SK-N-SH treated with all-trans-retinoic acid at 6 μM for 48 hours (cell line): ENCODE data around the gene FCHSD2.

Experiments used
- ATAC-seq: fragments of 200-7000 bp; cut with Tn5 transposase; 3 replicates; pipeline ENCODE4 v1.9.1; 2020; ENCODE audit warnings: mild to moderate bottlenecking, moderate library complexity
- ARNTL ChIP-seq: fragments of 450-650 bp; formaldehyde crosslinking; IDR thresholded peaks from 2 replicates; pipeline ENCODE4 v1.5.0; 2020; ENCODE audit warnings: low read depth, mild to moderate bottlenecking, moderate library complexity, borderline replicate concordance
- BACH2 ChIP-seq: fragments of 250-450 bp; sonication (Bioruptor Pico); IDR thresholded peaks from 2 replicates; pipeline ENCODE4 v1.9.0; 2021; ENCODE audit warnings: mild to moderate bottlenecking, borderline replicate concordance
- CSDC2 ChIP-seq: fragments of 250-450 bp; sonication (Bioruptor Pico); IDR thresholded peaks from 2 replicates; pipeline ENCODE4 v1.5.0; 2020; ENCODE audit warnings: mild to moderate bottlenecking, moderate library complexity
- ESRRG ChIP-seq: fragments of 250-450 bp; sonication (Bioruptor Pico); IDR thresholded peaks from 2 replicates; pipeline ENCODE4 v1.6.1; 2021; ENCODE audit warnings: mild to moderate bottlenecking
- GLIS3 ChIP-seq: fragments of 250-450 bp; sonication (Bioruptor Pico); IDR thresholded peaks from 2 replicates; pipeline ENCODE4 v1.5.0; 2020; ENCODE audit warnings: mild to moderate bottlenecking, moderate library complexity
- ISL1 ChIP-seq: fragments of 250-450 bp; sonication (Bioruptor Pico); IDR thresholded peaks from 2 replicates; pipeline ENCODE4 v2.1.2; 2022; ENCODE audit warnings: mild to moderate bottlenecking, moderate library complexity
- OSR1 ChIP-seq: fragments of 250-450 bp; sonication (Bioruptor Pico); IDR thresholded peaks from 2 replicates; pipeline ENCODE4 v1.8.0; 2022; ENCODE audit warnings: moderate library complexity, mild to moderate bottlenecking, inconsistent platforms
- PPARA ChIP-seq: fragments of 250-450 bp; sonication (Bioruptor Pico); IDR thresholded peaks from 2 replicates; pipeline ENCODE4 v1.5.0; 2020; ENCODE audit warnings: mild to moderate bottlenecking, borderline replicate concordance
- RARB ChIP-seq: fragments of 250-450 bp; sonication (Bioruptor Pico); IDR thresholded peaks from 2 replicates; pipeline ENCODE4 v1.8.0; 2021; ENCODE audit warnings: mild to moderate bottlenecking, moderate library complexity
- SNAI2 ChIP-seq: fragments of 250-450 bp; sonication (Bioruptor Pico); IDR thresholded peaks from 2 replicates; pipeline ENCODE4 v1.5.0; 2020; ENCODE audit warnings: mild to moderate bottlenecking, moderate library complexity
- TCF4 ChIP-seq: fragments of 250-450 bp; sonication (Bioruptor Pico); IDR thresholded peaks from 2 replicates; pipeline ENCODE4 v1.8.0; 2021; ENCODE audit warnings: mild to moderate bottlenecking, moderate library complexity, borderline replicate concordance
- TOX ChIP-seq: fragments of 250-450 bp; sonication (Bioruptor Pico); IDR thresholded peaks from 2 replicates; pipeline ENCODE4 v1.8.0; 2021; ENCODE audit warnings: mild to moderate bottlenecking, moderate library complexity, borderline replicate concordance
- TSHZ2 ChIP-seq: fragments of 250-450 bp; sonication (Bioruptor Pico); IDR thresholded peaks from 2 replicates; pipeline ENCODE4 v1.5.0; 2020; ENCODE audit warnings: mild to moderate bottlenecking, moderate library complexity
- ZC3H10 ChIP-seq: fragments of 250-450 bp; sonication (Bioruptor Pico); IDR thresholded peaks from 2 replicates; pipeline ENCODE4 v1.5.1; 2021; ENCODE audit warnings: mild to moderate bottlenecking, moderate library complexity
- ZFP3 ChIP-seq: fragments of 250-450 bp; sonication (Bioruptor Pico); IDR thresholded peaks from 2 replicates; pipeline ENCODE4 v1.5.0; 2020; ENCODE audit warnings: mild to moderate bottlenecking, moderate library complexity
- ZFP30 ChIP-seq: fragments of 450-650 bp; formaldehyde crosslinking; IDR thresholded peaks from 2 replicates; pipeline ENCODE4 v1.5.0; 2022; ENCODE audit warnings: mild to moderate bottlenecking, moderate library complexity
- ZNF565 ChIP-seq: fragments of 450-650 bp; formaldehyde crosslinking; conservative IDR thresholded peaks from 2 replicates; pipeline ENCODE4 v1.5.0; 2020; ENCODE audit warnings: low read depth, mild to moderate bottlenecking, moderate library complexity
- ZNF70 ChIP-seq: fragments of 450-650 bp; formaldehyde crosslinking; IDR thresholded peaks from 2 replicates; pipeline ENCODE4 v1.5.0; 2020; ENCODE audit warnings: mild to moderate bottlenecking, moderate library complexity
- ZNF8 ChIP-seq: fragments of 450-650 bp; formaldehyde crosslinking; IDR thresholded peaks from 2 replicates; pipeline ENCODE4 v1.5.0; 2020; ENCODE audit warnings: mild to moderate bottlenecking, moderate library complexity
- TF ChIP-seq, protein P1 (sequence below): fragments of 250-450 bp; sonication (Bioruptor Pico); IDR thresholded peaks from 2 replicates; pipeline ENCODE4 v1.5.1; 2021; ENCODE audit warnings: mild to moderate bottlenecking, moderate library complexity
- TF ChIP-seq, protein P2 (sequence below): fragments of 250-450 bp; sonication (Bioruptor Pico); IDR thresholded peaks from 2 replicates; pipeline ENCODE4 v1.5.1; 2020; ENCODE audit warnings: low read depth, mild to moderate bottlenecking, moderate library complexity
- TF ChIP-seq, protein P3 (sequence below): fragments of 250-450 bp; sonication (Bioruptor Pico); IDR thresholded peaks from 2 replicates; pipeline ENCODE4 v1.8.0; 2021; ENCODE audit warnings: low read depth, mild to moderate bottlenecking, moderate library complexity, borderline replicate concordance
- TF ChIP-seq, protein P4 (sequence below): fragments of 250-450 bp; sonication (Bioruptor Pico); IDR thresholded peaks from 2 replicates; pipeline ENCODE4 v1.8.0; 2020; ENCODE audit warnings: mild to moderate bottlenecking, moderate library complexity, borderline replicate concordance

FCHSD2 gene

DNA sequence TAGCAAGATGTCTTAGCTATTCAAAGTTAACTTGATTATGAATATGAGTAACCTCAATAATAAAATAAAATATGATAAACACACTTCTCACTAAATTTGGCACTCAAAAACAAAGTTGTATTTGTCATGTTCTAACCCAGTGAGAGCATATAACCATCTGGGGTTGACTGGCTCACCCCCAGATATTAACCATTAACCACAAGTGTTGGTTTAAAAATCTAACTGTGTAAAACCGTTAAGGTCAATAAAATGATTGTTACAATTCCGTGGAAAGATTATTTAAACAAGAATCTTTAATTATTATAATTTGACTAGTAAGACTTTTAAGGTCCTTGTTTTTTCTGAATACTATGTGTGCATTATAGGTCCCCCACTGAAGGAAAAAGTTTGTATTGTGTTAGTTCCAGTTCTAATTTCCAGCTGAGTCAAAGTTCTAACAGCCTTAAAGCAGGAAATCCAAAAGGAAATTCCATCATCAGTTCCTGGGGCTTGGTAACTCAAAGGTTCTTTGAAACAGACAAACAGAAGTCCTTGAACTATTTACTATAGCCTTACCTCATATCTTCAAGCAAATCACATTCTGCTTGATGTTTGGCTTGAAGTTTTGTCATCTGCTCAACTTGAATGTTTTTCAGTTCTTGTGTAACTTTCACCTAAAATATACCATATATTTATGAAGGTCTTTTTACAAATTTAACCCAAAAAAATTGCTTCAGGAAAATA lies 2.5 kb downstream of the FCHSD2 start:
- TF ChIP-seq SNAI2 (CRISPR knock-in tag) = no peak
- TF ChIP-seq ZFP3 (CRISPR knock-in tag) = no peak
- TF ChIP-seq PPARA (CRISPR knock-in tag) = no peak
- TF ChIP-seq TOX (CRISPR knock-in tag) = no peak
- TF ChIP-seq ESRRG = no peak
- TF ChIP-seq ZNF565 (CRISPR knock-in tag) = no peak
- no peak for TF ChIP-seq ZFP30
- TF ChIP-seq TSHZ2 (CRISPR knock-in tag) = no peak
- TF ChIP-seq ISL1 (CRISPR knock-in tag) = no peak
- TF ChIP-seq, protein P1, sequence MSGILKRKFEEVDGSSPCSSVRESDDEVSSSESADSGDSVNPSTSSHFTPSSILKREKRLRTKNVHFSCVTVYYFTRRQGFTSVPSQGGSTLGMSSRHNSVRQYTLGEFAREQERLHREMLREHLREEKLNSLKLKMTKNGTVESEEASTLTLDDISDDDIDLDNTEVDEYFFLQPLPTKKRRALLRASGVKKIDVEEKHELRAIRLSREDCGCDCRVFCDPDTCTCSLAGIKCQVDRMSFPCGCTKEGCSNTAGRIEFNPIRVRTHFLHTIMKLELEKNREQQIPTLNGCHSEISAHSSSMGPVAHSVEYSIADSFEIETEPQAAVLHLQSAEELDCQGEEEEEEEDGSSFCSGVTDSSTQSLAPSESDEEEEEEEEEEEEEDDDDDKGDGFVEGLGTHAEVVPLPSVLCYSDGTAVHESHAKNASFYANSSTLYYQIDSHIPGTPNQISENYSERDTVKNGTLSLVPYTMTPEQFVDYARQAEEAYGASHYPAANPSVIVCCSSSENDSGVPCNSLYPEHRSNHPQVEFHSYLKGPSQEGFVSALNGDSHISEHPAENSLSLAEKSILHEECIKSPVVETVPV = no peak
- TF ChIP-seq GLIS3 (CRISPR knock-in tag) = no peak
- TF ChIP-seq OSR1 = no peak
- no peak for TF ChIP-seq ZC3H10
- TF ChIP-seq, protein P2, sequence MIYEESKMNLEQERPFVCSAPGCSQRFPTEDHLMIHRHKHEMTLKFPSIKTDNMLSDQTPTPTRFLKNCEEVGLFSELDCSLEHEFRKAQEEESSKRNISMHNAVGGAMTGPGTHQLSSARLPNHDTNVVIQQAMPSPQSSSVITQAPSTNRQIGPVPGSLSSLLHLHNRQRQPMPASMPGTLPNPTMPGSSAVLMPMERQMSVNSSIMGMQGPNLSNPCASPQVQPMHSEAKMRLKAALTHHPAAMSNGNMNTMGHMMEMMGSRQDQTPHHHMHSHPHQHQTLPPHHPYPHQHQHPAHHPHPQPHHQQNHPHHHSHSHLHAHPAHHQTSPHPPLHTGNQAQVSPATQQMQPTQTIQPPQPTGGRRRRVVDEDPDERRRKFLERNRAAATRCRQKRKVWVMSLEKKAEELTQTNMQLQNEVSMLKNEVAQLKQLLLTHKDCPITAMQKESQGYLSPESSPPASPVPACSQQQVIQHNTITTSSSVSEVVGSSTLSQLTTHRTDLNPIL (CRISPR knock-in tag) = no peak
- TF ChIP-seq RARB = no peak
- TF ChIP-seq, protein P3, sequence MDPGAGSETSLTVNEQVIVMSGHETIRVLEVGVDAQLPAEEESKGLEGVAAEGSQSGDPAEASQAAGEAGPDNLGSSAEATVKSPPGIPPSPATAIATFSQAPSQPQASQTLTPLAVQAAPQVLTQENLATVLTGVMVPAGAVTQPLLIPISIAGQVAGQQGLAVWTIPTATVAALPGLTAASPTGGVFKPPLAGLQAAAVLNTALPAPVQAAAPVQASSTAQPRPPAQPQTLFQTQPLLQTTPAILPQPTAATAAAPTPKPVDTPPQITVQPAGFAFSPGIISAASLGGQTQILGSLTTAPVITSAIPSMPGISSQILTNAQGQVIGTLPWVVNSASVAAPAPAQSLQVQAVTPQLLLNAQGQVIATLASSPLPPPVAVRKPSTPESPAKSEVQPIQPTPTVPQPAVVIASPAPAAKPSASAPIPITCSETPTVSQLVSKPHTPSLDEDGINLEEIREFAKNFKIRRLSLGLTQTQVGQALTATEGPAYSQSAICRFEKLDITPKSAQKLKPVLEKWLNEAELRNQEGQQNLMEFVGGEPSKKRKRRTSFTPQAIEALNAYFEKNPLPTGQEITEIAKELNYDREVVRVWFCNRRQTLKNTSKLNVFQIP = no peak
- TF ChIP-seq ZNF70 (CRISPR knock-in tag) = no peak
- TF ChIP-seq, all 23 proteins: peak for 0
- no peak for ATAC-seq

GRCh38 chr11:73137944-73138274 lies 4.2 kb downstream of the FCHSD2 start:
- TF ChIP-seq ISL1 (CRISPR knock-in tag) (no peak), SNAI2 (CRISPR knock-in tag) (no peak), TCF4 (CRISPR knock-in tag) (no peak), BACH2 (CRISPR knock-in tag) (no peak), ESRRG (no peak), ZNF70 (CRISPR knock-in tag) (no peak), OSR1 (no peak), ARNTL (CRISPR knock-in tag) (no peak), TSHZ2 (CRISPR knock-in tag) (no peak), GLIS3 (CRISPR knock-in tag) (no peak), ZNF8 (CRISPR knock-in tag) (no peak), ZC3H10 (no peak), TOX (CRISPR knock-in tag) (no peak), CSDC2 (CRISPR knock-in tag) (no peak), ZFP30 (no peak), ZNF565 (CRISPR knock-in tag) (no peak)
- TF ChIP-seq, protein P3 = no peak
- TF ChIP-seq, protein P4, sequence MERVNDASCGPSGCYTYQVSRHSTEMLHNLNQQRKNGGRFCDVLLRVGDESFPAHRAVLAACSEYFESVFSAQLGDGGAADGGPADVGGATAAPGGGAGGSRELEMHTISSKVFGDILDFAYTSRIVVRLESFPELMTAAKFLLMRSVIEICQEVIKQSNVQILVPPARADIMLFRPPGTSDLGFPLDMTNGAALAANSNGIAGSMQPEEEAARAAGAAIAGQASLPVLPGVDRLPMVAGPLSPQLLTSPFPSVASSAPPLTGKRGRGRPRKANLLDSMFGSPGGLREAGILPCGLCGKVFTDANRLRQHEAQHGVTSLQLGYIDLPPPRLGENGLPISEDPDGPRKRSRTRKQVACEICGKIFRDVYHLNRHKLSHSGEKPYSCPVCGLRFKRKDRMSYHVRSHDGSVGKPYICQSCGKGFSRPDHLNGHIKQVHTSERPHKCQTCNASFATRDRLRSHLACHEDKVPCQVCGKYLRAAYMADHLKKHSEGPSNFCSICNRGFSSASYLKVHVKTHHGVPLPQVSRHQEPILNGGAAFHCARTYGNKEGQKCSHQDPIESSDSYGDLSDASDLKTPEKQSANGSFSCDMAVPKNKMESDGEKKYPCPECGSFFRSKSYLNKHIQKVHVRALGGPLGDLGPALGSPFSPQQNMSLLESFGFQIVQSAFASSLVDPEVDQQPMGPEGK (CRISPR knock-in tag) = no peak
- no peak for ATAC-seq
